ENCODE results near the gene NOL4L. TPM values are rescaled to one million over a fixed set of nuclear protein-coding genes. Genes with fewer than 3 reads are reported as not detected.
A peak's percentile ranks its signal among the peaks of the same experiment; 100 is the strongest.
"Not testable (repeated sequence)": the region's sequence is repeated elsewhere in the genome, so short reads cannot be mapped to it uniquely, and the experiment has no call there.

The NOL4L gene
- polyA plus RNA-seq, 4 donors = 16.0 to 97.3 (median 24.0) TPM

DNA sequence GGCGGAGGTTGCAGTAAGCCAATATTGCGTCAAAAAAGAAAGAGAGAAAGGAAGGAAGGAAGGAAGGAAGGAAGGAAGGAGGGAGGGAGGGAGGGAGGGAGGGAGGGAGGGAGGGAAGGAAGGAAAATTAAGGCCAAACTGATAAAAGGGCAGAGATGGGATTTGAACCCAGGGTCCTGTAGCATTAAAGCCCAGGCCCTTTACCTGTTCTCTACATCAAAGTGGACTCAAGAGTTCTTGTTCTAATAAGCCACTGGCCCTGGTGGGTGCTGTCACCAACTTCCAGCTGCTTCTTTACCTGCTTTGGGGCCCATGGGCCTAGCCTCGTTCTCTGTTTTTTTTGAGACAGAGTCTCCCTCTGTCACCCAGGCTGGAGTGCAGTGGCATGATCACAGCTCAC, 7.1 kb downstream of the NOL4L start:
- not testable (repeated sequence) for H3K27me3 ChIP-seq (ENCODE audit: control insufficient read depth in 3 of 3, insufficient read depth in 3 of 3, low read length in 3 of 3); DNase-seq; H3K4me3 ChIP-seq (ENCODE audit: low read depth in 1 of 3, low read length in 3 of 3); H3K9me3 ChIP-seq (ENCODE audit: control insufficient read depth in 2 of 2, insufficient read depth in 1 of 2, low read depth in 1 of 2, low read length in 1 of 2); H3K27ac ChIP-seq (ENCODE audit: low read depth in 1 of 3, low read length in 2 of 3); FAIRE-seq
- Histone ChIP-seq H3K36me3 (ENCODE audit: control insufficient read depth in 3 of 3, insufficient read depth in 2 of 3, low read depth in 1 of 3, low read length in 3 of 3) (peaks cover 0 to 21% (median 0%) of the 10 kb centered on the region in 3 donors), H3K4me1 (ENCODE audit: control insufficient read depth in 3 of 3, insufficient read depth in 2 of 3, low read depth in 1 of 3, low read length in 2 of 3) (peaks cover 0 to 46% (median 0%) of the 10 kb centered on the region in 3 donors)
- WGBS, 3 donors = 66 to 88% (median 75%) methylated on average over 3 of the region's 3 CpGs

DNA sequence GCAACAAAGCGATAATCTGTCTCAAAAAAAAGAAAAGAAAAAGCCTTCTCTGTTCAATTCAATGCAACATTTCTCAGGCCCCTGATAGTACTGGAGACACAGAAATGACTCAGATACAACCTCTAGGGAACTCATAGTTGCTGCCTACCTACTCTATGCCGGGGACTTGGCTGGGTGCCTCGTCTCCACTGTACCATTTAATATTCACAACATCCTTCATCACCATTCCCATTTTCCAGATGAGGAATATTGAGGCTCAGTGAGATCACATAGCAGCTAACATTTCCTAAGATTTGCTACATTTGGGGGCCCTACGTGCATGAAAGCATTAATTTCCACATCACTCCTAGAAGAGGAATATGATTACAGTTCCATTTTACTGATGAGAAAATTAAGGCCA, 7.5 kb downstream of the NOL4L start:
- H3K9me3 ChIP-seq (ENCODE audit: control insufficient read depth in 2 of 2, insufficient read depth in 1 of 2, low read depth in 1 of 2, low read length in 1 of 2) = no peaks in the 10 kb centered on the region
- 79 to 86% (median 80%) methylated on average over 4 of the region's 4 CpGs for WGBS, 3 donors
- FAIRE-seq (no peak), DNase-seq (no peak)
- peaks cover 0 to 25% (median 0%) of the 10 kb centered on the region in 3 donors for H3K36me3 ChIP-seq (ENCODE audit: control insufficient read depth in 3 of 3, insufficient read depth in 2 of 3, low read depth in 1 of 3, low read length in 3 of 3)
- no peak overlapping the region for H3K27ac ChIP-seq (ENCODE audit: low read depth in 1 of 3, low read length in 2 of 3)
- H3K4me3 ChIP-seq (ENCODE audit: low read depth in 1 of 3, low read length in 3 of 3) = no peak overlapping the region
- H3K27me3 ChIP-seq (ENCODE audit: control insufficient read depth in 3 of 3, insufficient read depth in 3 of 3, low read length in 3 of 3) = no peaks in the 10 kb centered on the region
- H3K4me1 ChIP-seq (ENCODE audit: control insufficient read depth in 3 of 3, insufficient read depth in 2 of 3, low read depth in 1 of 3, low read length in 2 of 3) = peaks cover 0 to 45% (median 0%) of the 10 kb centered on the region in 3 donors

DNA sequence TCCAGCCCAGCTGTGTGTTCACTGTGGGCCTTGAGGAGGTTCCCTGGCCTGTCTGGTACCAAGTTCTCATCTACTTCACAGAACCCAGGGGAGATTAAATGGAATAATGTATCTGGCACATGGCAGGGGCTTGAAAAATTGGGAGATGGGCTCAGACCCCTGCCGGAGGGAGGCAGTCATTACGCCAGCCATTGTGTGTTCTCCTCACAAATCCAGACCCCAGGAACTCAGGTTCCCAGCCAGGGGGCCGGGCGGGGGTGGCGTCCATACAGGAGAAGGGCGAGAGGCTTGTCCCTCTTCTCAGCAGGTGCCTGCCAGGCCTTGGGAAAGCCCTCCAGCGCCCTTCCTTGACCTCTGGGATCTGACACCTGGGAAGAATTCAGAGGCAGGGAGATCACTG, 8.1 kb downstream of the NOL4L start:
- Histone ChIP-seq H3K9me3 (ENCODE audit: control insufficient read depth in 2 of 2, insufficient read depth in 1 of 2, low read depth in 1 of 2, low read length in 1 of 2) (no peaks in the 10 kb centered on the region), H3K36me3 (ENCODE audit: control insufficient read depth in 3 of 3, insufficient read depth in 2 of 3, low read depth in 1 of 3, low read length in 3 of 3) (peaks cover 0 to 29% (median 0%) of the 10 kb centered on the region in 3 donors), H3K4me1 (ENCODE audit: control insufficient read depth in 3 of 3, insufficient read depth in 2 of 3, low read depth in 1 of 3, low read length in 2 of 3) (peaks cover 0 to 38% (median 0%) of the 10 kb centered on the region in 3 donors), H3K27ac (ENCODE audit: low read depth in 1 of 3, low read length in 2 of 3) (no peak overlapping the region), H3K27me3 (ENCODE audit: control insufficient read depth in 3 of 3, insufficient read depth in 3 of 3, low read length in 3 of 3) (no peaks in the 10 kb centered on the region), H3K4me3 (ENCODE audit: low read depth in 1 of 3, low read length in 3 of 3) (no peak overlapping the region)
- FAIRE-seq (no peak), DNase-seq (no peak)
- WGBS, 3 donors = 80 to 93% (median 87%) methylated on average over 7 of the region's 7 CpGs

DNA sequence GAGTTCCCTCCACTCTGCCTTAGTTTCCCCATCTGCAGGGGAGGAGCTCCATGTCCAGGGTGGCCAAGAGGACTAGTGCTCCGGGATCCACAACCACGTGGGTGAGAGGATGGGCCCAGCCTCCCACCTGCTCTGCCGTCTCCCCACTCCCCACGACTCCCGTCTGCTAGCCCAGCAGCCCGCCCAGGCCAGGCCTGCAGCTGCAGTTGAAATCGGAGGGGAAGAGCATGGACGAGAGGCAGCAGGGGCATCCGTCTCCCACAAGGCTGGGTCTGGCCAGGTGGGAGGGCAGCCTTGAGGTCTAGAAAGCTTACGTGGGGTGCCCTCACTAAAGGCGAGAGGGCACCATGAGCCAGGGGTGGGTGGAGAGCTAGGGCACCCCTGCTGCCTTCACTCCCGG, 8.6 kb downstream of the NOL4L start:
- no peak for FAIRE-seq
- Histone ChIP-seq H3K27ac (ENCODE audit: low read depth in 1 of 3, low read length in 2 of 3) (no peak overlapping the region), H3K4me3 (ENCODE audit: low read depth in 1 of 3, low read length in 3 of 3) (no peak overlapping the region), H3K27me3 (ENCODE audit: control insufficient read depth in 3 of 3, insufficient read depth in 3 of 3, low read length in 3 of 3) (no peaks in the 10 kb centered on the region), H3K36me3 (ENCODE audit: control insufficient read depth in 3 of 3, insufficient read depth in 2 of 3, low read depth in 1 of 3, low read length in 3 of 3) (peaks cover 0 to 31% (median 0%) of the 10 kb centered on the region in 3 donors), H3K9me3 (ENCODE audit: control insufficient read depth in 2 of 2, insufficient read depth in 1 of 2, low read depth in 1 of 2, low read length in 1 of 2) (no peaks in the 10 kb centered on the region), H3K4me1 (ENCODE audit: control insufficient read depth in 3 of 3, insufficient read depth in 2 of 3, low read depth in 1 of 3, low read length in 2 of 3) (peaks cover 0 to 34% (median 0%) of the 10 kb centered on the region in 3 donors)
- DNase-seq = no peak
- WGBS, 3 donors = 86 to 96% (median 93%) methylated on average over 12 of the region's 12 CpGs

DNA sequence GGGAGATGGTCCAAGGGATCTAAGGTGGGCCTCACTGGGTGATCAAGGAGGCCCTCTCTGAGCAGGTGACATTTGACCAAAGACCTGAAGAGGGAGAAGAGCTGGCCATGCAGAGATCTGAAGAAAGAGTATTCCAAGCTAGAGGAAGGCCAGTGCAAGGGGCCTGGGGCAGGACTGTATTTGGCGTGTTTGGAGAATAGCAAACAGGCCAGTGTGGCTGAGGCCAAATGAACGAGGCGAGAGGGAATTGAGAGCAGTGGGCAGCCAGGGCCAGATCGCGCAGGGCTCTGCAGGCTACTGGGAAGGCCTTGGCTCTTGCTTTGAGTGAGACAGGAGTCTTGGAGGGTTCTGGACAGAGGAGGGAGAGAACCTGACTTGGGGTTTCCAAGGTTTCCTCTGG, 9.3 kb downstream of the NOL4L start:
- Histone ChIP-seq H3K4me1 (ENCODE audit: control insufficient read depth in 3 of 3, insufficient read depth in 2 of 3, low read depth in 1 of 3, low read length in 2 of 3) (peaks cover 0 to 28% (median 0%) of the 10 kb centered on the region in 3 donors), H3K4me3 (ENCODE audit: low read depth in 1 of 3, low read length in 3 of 3) (no peak overlapping the region), H3K9me3 (ENCODE audit: control insufficient read depth in 2 of 2, insufficient read depth in 1 of 2, low read depth in 1 of 2, low read length in 1 of 2) (no peaks in the 10 kb centered on the region), H3K27ac (ENCODE audit: low read depth in 1 of 3, low read length in 2 of 3) (no peak overlapping the region), H3K27me3 (ENCODE audit: control insufficient read depth in 3 of 3, insufficient read depth in 3 of 3, low read length in 3 of 3) (no peaks in the 10 kb centered on the region), H3K36me3 (ENCODE audit: control insufficient read depth in 3 of 3, insufficient read depth in 2 of 3, low read depth in 1 of 3, low read length in 3 of 3) (peaks cover 0 to 33% (median 0%) of the 10 kb centered on the region in 3 donors)
- WGBS, 3 donors = 90 to 92% (median 91%) methylated on average over 5 of the region's 5 CpGs
- DNase-seq (no peak), FAIRE-seq (no peak)

DNA sequence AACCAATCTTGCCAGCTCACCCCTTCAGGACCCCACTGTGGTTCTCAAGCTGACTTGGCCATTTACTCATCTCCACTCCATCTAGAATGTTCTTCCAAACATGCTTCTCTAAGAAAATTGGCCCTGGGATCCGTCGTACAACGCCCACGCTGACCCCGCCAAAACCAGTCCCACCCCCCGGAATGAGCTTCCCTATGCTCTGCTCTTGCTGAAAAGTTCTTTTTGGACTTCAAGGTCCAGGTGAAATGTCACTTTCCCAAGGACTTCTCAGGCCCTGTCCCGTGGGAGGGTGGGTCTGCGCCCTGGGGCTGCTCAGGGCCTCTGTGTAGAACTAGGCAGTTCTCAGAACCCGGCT, 9.9 kb downstream of the NOL4L start:
- WGBS, 3 donors = 80 to 88% (median 82%) methylated on average over 9 of the region's 9 CpGs
- Histone ChIP-seq H3K9me3 (ENCODE audit: control insufficient read depth in 2 of 2, insufficient read depth in 1 of 2, low read depth in 1 of 2, low read length in 1 of 2) (no peaks in the 10 kb centered on the region), H3K27ac (ENCODE audit: low read depth in 1 of 3, low read length in 2 of 3) (no peak overlapping the region), H3K4me1 (ENCODE audit: control insufficient read depth in 3 of 3, insufficient read depth in 2 of 3, low read depth in 1 of 3, low read length in 2 of 3) (peaks cover 0 to 28% (median 0%) of the 10 kb centered on the region in 3 donors), H3K4me3 (ENCODE audit: low read depth in 1 of 3, low read length in 3 of 3) (no peak overlapping the region), H3K36me3 (ENCODE audit: control insufficient read depth in 3 of 3, insufficient read depth in 2 of 3, low read depth in 1 of 3, low read length in 3 of 3) (peaks cover 0 to 33% (median 0%) of the 10 kb centered on the region in 3 donors), H3K27me3 (ENCODE audit: control insufficient read depth in 3 of 3, insufficient read depth in 3 of 3, low read length in 3 of 3) (no peaks in the 10 kb centered on the region)
- FAIRE-seq = no peak
- DNase-seq = no peak

DNA sequence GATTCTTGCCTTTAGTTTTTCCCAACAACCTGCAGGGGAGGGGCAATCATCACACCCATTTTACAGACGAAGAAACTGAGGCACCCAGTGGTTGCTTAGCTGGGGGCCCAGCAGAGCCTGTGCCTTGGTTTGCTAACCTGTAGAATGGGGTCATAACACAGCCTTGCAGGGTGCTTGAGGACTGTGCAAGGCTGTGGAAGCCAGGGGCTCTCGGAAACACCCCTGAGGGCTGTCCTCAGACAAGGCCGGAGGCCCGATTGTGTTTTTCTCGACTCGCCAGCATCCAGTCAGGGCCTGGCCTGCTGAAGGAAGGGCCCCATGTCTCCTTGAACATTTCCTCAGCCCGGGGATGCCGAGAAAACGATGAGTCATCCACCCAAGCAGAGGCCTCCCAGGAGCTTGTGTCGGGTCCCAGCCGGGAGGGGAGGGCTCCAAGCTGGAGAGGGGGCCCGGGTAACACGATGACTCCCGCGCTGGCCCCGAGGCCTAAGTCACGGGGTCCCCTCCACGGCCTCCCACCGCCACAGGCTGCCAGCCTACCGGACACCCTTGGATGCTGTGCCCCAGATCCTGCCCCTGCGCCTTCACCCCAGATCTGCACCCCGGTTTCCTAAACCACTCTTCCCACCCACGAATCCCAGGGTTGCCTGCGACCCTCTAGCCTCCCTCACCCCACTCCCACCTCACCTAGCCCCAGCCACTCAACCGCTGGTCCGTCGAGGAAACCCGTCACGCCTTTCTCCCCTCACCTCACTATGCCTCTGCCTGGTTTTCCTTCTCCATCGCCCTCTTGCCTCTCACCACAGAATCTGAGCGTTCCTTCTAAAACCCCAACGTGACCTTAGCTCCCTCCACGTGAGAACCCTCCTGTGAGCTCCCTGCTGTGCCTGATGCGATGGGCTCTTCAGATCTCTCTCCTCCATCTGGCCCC, 10.6 kb downstream of the NOL4L start:
- H3K4me3 ChIP-seq (ENCODE audit: low read depth in 1 of 3, low read length in 3 of 3) = no peak overlapping the region
- DNase-seq (peak in 1 of 2 donors; percentile 77), FAIRE-seq (no peak)
- H3K36me3 ChIP-seq (ENCODE audit: control insufficient read depth in 3 of 3, insufficient read depth in 2 of 3, low read depth in 1 of 3, low read length in 3 of 3) = peaks cover 0 to 33% (median 0%) of the 10 kb centered on the region in 3 donors
- H3K27me3 ChIP-seq (ENCODE audit: control insufficient read depth in 3 of 3, insufficient read depth in 3 of 3, low read length in 3 of 3) = no peaks in the 10 kb centered on the region
- no peak overlapping the region for H3K27ac ChIP-seq (ENCODE audit: low read depth in 1 of 3, low read length in 2 of 3)
- no peaks in the 10 kb centered on the region for H3K9me3 ChIP-seq (ENCODE audit: control insufficient read depth in 2 of 2, insufficient read depth in 1 of 2, low read depth in 1 of 2, low read length in 1 of 2)
- H3K4me1 ChIP-seq (ENCODE audit: control insufficient read depth in 3 of 3, insufficient read depth in 2 of 3, low read depth in 1 of 3, low read length in 2 of 3) = peaks cover 0 to 28% (median 0%) of the 10 kb centered on the region in 3 donors
- 42 to 50% (median 44%) methylated on average over 32 to 34 of the region's 34 CpGs for WGBS, 3 donors

DNA sequence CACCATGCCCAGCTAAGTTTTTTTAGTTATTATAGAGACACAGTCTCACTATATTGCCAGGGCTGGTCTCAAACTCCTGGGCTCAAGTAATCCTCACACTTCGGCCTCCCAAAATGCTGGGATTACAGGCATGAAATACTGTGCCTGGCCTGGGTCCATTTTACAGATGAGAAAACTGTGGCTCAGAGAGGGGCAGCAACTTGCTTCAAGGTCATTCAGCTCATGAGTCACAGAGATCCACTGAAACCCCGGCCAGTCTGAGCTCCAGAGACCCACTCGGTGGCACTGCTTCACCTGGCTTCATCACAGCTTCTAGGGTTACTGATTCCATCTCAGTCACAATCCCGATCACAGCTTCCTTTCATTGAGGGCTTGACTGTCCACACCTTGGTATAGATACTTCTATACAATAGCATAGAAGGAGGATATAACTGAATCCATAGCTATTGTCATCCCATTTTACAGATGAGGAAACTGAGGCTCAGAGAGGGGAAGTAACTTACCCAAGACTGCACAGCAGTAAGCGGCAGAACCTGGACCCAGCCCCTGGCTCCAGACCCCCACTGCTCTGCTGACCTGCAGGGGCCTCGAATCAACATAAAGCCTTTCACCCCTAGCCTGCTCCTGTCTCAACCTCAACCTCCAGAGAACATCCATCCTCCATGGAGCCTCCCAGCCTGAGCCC, 11.8 kb downstream of the NOL4L start:
- DNase-seq (no peak), FAIRE-seq (no peak)
- no peak overlapping the region for H3K4me3 ChIP-seq (ENCODE audit: low read depth in 1 of 3, low read length in 3 of 3)
- H3K4me1 ChIP-seq (ENCODE audit: control insufficient read depth in 3 of 3, insufficient read depth in 2 of 3, low read depth in 1 of 3, low read length in 2 of 3) = peaks cover 0 to 28% (median 0%) of the 10 kb centered on the region in 3 donors
- 80 to 91% (median 81%) methylated on average over 6 of the region's 6 CpGs for WGBS, 3 donors
- no peak overlapping the region for H3K27ac ChIP-seq (ENCODE audit: low read depth in 1 of 3, low read length in 2 of 3)
- H3K9me3 ChIP-seq (ENCODE audit: control insufficient read depth in 2 of 2, insufficient read depth in 1 of 2, low read depth in 1 of 2, low read length in 1 of 2) = no peaks in the 10 kb centered on the region
- H3K36me3 ChIP-seq (ENCODE audit: control insufficient read depth in 3 of 3, insufficient read depth in 2 of 3, low read depth in 1 of 3, low read length in 3 of 3) = peaks cover 0 to 35% (median 0%) of the 10 kb centered on the region in 3 donors
- no peaks in the 10 kb centered on the region for H3K27me3 ChIP-seq (ENCODE audit: control insufficient read depth in 3 of 3, insufficient read depth in 3 of 3, low read length in 3 of 3)
